Muscle layer of colon (tissue), 2 donors: ENCODE measurements around the gene CNIH4.
"Not testable (repeated sequence)": the region's sequence is repeated elsewhere in the genome, so short reads cannot be mapped to it uniquely, and the experiment has no call there.

ENCODE experiments used
- H3K27ac ChIP-seq: one replicate; pipeline ENCODE4 v1.7.0; 2013; ENCODE audit warnings: low read depth, mild to moderate bottlenecking, low read length, moderate library complexity
- H3K27me3 ChIP-seq, 2 donors: one replicate each; pipeline ENCODE4 v1.7.0; 2013; ENCODE audit warnings: low read length in 2 of 2, mild to moderate bottlenecking in 2 of 2; ENCODE audit not compliant: insufficient read depth in 2 of 2, control insufficient read depth in 1 of 2
- H3K36me3 ChIP-seq: one replicate; pipeline ENCODE4 v1.7.0; 2013; ENCODE audit warnings: mild to moderate bottlenecking, low read length; ENCODE audit not compliant: insufficient read depth
- H3K4me1 ChIP-seq: one replicate; pipeline ENCODE4 v1.7.0; 2013; ENCODE audit warnings: mild to moderate bottlenecking, low read length; ENCODE audit not compliant: insufficient read depth
- H3K4me3 ChIP-seq, 2 donors: one replicate each; pipeline ENCODE4 v1.7.0; 2013; ENCODE audit warnings: low read length in 2 of 2, low read depth in 1 of 2, mild to moderate bottlenecking in 1 of 2, moderate library complexity in 1 of 2
- H3K9ac ChIP-seq: one replicate; pipeline ENCODE4 v1.7.0; 2013; ENCODE audit warnings: low read length
- H3K9me3 ChIP-seq: one replicate; pipeline ENCODE4 v1.7.0; 2013; ENCODE audit warnings: mild to moderate bottlenecking, low read length
- donor health status: abdominal sarcoma.
- donor health status: Adenocarcinoma of cecum.

Gene CNIH4

GRCh38 chr1:224407571-224408293 is 51.1 kb downstream of the CNIH4 start:
- Histone ChIP-seq H3K27me3 (no peaks in the 10 kb centered on the region), H3K9me3 (no peaks in the 10 kb centered on the region), H3K36me3 (peaks cover 53% of the 10 kb centered on the region)

GRCh38 chr1:224408294-224408590 is 51.6 kb downstream of the CNIH4 start:
- Histone ChIP-seq H3K9ac (no peak overlapping the region), H3K27me3 (no peaks in the 10 kb centered on the region), H3K36me3 (peaks cover 55% of the 10 kb centered on the region), H3K27ac (no peak overlapping the region), H3K9me3 (no peaks in the 10 kb centered on the region), H3K4me1 (no peaks in the 10 kb centered on the region), H3K4me3 (no peak overlapping the region)

More at GRCh38 chr1:224407571-224408293, 51.1 kb downstream of the CNIH4 start:
- no peak overlapping the region for H3K27ac ChIP-seq
- H3K4me1 ChIP-seq = no peaks in the 10 kb centered on the region
- H3K4me3 ChIP-seq = no peak overlapping the region
- H3K9ac ChIP-seq = no peak overlapping the region

- no peaks in the 10 kb centered on the region for H3K4me1 ChIP-seq
- H3K9ac ChIP-seq = no peak overlapping the region
- H3K27me3 ChIP-seq = no peaks in the 10 kb centered on the region
- peaks cover 43% of the 10 kb centered on the region for H3K36me3 ChIP-seq
- H3K27ac ChIP-seq = no peak overlapping the region
- H3K9me3 ChIP-seq = no peaks in the 10 kb centered on the region
- H3K4me3 ChIP-seq = no peak overlapping the region
Measured at GRCh38 chr1:224411766-224412165, 55.1 kb downstream of the CNIH4 start.

GRCh38 chr1:224420106-224420505 is 63.4 kb downstream of the CNIH4 start:
- H3K36me3 ChIP-seq = peaks cover 74% of the 10 kb centered on the region
- H3K9ac ChIP-seq = no peak overlapping the region
- H3K4me3 ChIP-seq = no peak overlapping the region
- H3K4me1 ChIP-seq = no peaks in the 10 kb centered on the region
- no peaks in the 10 kb centered on the region for H3K9me3 ChIP-seq
- no peak overlapping the region for H3K27ac ChIP-seq
- H3K27me3 ChIP-seq = no peaks in the 10 kb centered on the region

GRCh38 chr1:224425279-224425884 is 68.7 kb downstream of the CNIH4 start:
- Histone ChIP-seq H3K9me3 (no peaks in the 10 kb centered on the region), H3K9ac (no peak overlapping the region), H3K27ac (no peak overlapping the region), H3K36me3 (peaks cover 47% of the 10 kb centered on the region), H3K4me1 (peaks cover 14% of the 10 kb centered on the region), H3K27me3 (no peaks in the 10 kb centered on the region), H3K4me3 (no peak overlapping the region)

GRCh38 chr1:224426869-224427268 is 70.2 kb downstream of the CNIH4 start:
- not testable (repeated sequence) for H3K9me3 ChIP-seq, H3K27me3 ChIP-seq, H3K9ac ChIP-seq, H3K27ac ChIP-seq, H3K4me3 ChIP-seq
- Histone ChIP-seq H3K36me3 (peaks cover 34% of the 10 kb centered on the region), H3K4me1 (peaks cover 26% of the 10 kb centered on the region)

- Histone ChIP-seq H3K9me3 (no peaks in the 10 kb centered on the region), H3K36me3 (peaks cover 30% of the 10 kb centered on the region), H3K4me3 (no peak overlapping the region), H3K4me1 (peaks cover 26% of the 10 kb centered on the region), H3K9ac (no peak overlapping the region), H3K27ac (no peak overlapping the region), H3K27me3 (no peaks in the 10 kb centered on the region)
Measured at GRCh38 chr1:224427346-224427745, 70.7 kb downstream of the CNIH4 start.

- H3K9me3 ChIP-seq, H3K27ac ChIP-seq, H3K4me3 ChIP-seq, H3K9ac ChIP-seq, H3K27me3 ChIP-seq: not testable (repeated sequence)
- H3K36me3 ChIP-seq = peaks cover 19% of the 10 kb centered on the region
- H3K4me1 ChIP-seq = peaks cover 26% of the 10 kb centered on the region
Measured at GRCh38 chr1:224428713-224429112, 72.0 kb downstream of the CNIH4 start.
